Right lobe of liver (tissue), 4 donors: ENCODE results near the gene EXD3.

Experiments
- CTCF ChIP-seq, 4 donors: fragments of 200-600 bp in 3 of 4; fragments of 450-650 bp in 1 of 4; IDR thresholded peaks; one replicate each; pipeline versions ENCODE4 v1.5.1 to v1.8.0; 2016 to 2022; ENCODE audit warnings: antibody characterized with exemption in 4 of 4, mild to moderate bottlenecking in 2 of 4
- POLR2A ChIP-seq: fragments of 450-650 bp; IDR thresholded peaks from one replicate; pipeline ENCODE4 v1.6.1; 2017; ENCODE audit warnings: antibody characterized with exemption, mild to moderate bottlenecking
- donor health status: DM: no; HTN: no; CAD: no.
- donor health status: DM: no; HTN: no; CAD: no.
- donor health status: DM: no; HTN: yes; CAD: no.

- TF ChIP-seq CTCF (IDR thresholded peaks at IDR 0.05), result no peak
- TF ChIP-seq POLR2A, result no peak
These were observed 11.0 kb upstream of the EXD3 start for GRCh38 chr9:137433916-137434431.
